Neural cell (in vitro differentiated cells): ENCODE measurements around the gene GTPBP6. TPM values are rescaled to one million over a fixed set of nuclear protein-coding genes. Genes with fewer than 3 reads are reported as not detected.

Experiments used
- H2AFZ ChIP-seq: fragments of 200-600, 300-800 bp; sonication (generic), shearing (Covaris generic); 2 replicates; pipeline ENCODE4 v1.6.0; 2014; ENCODE audit warnings: low read depth, mild to moderate bottlenecking, antibody characterized with exemption, low read length, moderate library complexity
- H3F3A ChIP-seq: fragments of 200-600 bp; shearing (Covaris generic); 2 replicates; pipeline ENCODE4 v1.6.1; 2016; ENCODE audit warnings: mild to moderate bottlenecking, moderate library complexity, mixed read lengths, antibody characterized with exemption, low read length; ENCODE audit not compliant: insufficient read depth, poor library complexity, severe bottlenecking
- H3K27ac ChIP-seq: fragments of 200-600, 300-800 bp; sonication (generic), shearing (Covaris generic); 2 replicates; pipeline ENCODE4 v1.5.1; 2014; ENCODE audit warnings: mild to moderate bottlenecking, low read length, moderate library complexity
- H3K27me3 ChIP-seq: fragments of 300-800, 200-600 bp; sonication (generic), shearing (Covaris generic); 2 replicates; pipeline ENCODE4 v1.6.0; 2014; ENCODE audit warnings: mild to moderate bottlenecking, low read depth, low read length, moderate library complexity; ENCODE audit not compliant: insufficient read depth
- H3K36me3 ChIP-seq: fragments of 300-800, 200-600 bp; sonication (generic), shearing (Covaris generic); 2 replicates; pipeline ENCODE4 v1.5.1; 2014; ENCODE audit warnings: mild to moderate bottlenecking, antibody characterized with exemption, low read length, moderate library complexity; ENCODE audit not compliant: insufficient read depth
- H3K4me2 ChIP-seq: fragments of 300-800, 200-600 bp; sonication (generic), shearing (Covaris generic); 2 replicates; pipeline ENCODE4 v1.6.0; 2014; ENCODE audit warnings: mild to moderate bottlenecking, low read length
- H3K4me3 ChIP-seq: fragments of 300-800, 200-600 bp; sonication (generic), shearing (Covaris generic); 2 replicates; pipeline ENCODE4 v1.5.1; 2014; ENCODE audit warnings: mild to moderate bottlenecking, low read length, moderate library complexity
- H3K79me2 ChIP-seq: fragments of 200-600 bp; shearing (Covaris generic); replicated peaks from 2 replicates; pipeline ENCODE4 v1.6.0; 2014; ENCODE audit warnings: mild to moderate bottlenecking, low read length, moderate library complexity; ENCODE audit not compliant: insufficient read depth
- H3K9ac ChIP-seq: fragments of 300-800, 200-600 bp; sonication (generic), shearing (Covaris generic); 2 replicates; pipeline ENCODE4 v1.6.1; 2016; ENCODE audit warnings: mild to moderate bottlenecking, low read length, mixed read lengths
- H3K9me2 ChIP-seq: fragments of 200-600 bp; shearing (Covaris generic); 2 replicates; pipeline ENCODE4 v1.6.1; 2016; ENCODE audit warnings: mild to moderate bottlenecking, low read length, mixed read lengths; ENCODE audit not compliant: insufficient read depth
- H3K9me3 ChIP-seq: fragments of 200-600, 300-800 bp; sonication (generic), shearing (Covaris generic); 2 replicates; pipeline ENCODE4 v1.6.1; 2016; ENCODE audit warnings: mild to moderate bottlenecking, mixed run types, low read length, moderate library complexity, mixed read lengths
- H4K20me1 ChIP-seq: fragments of 200-600 bp; shearing (Covaris generic); 2 replicates; pipeline ENCODE4 v1.6.1; 2016; ENCODE audit warnings: mild to moderate bottlenecking, mixed run types; ENCODE audit not compliant: insufficient read depth
- CTCF ChIP-seq: fragments of 450-650 bp; IDR thresholded peaks from 2 replicates; pipeline ENCODE4 v1.5.1; 2014; ENCODE audit warnings: antibody characterized with exemption, mild to moderate bottlenecking, moderate library complexity; ENCODE audit not compliant: poor library complexity, severe bottlenecking
- EP300 ChIP-seq: fragments of 450-650 bp; conservative IDR thresholded peaks from 2 replicates; pipeline ENCODE4 v1.6.1; 2014; ENCODE audit warnings: antibody characterized with exemption, mild to moderate bottlenecking, moderate library complexity; ENCODE audit not compliant: poor library complexity, severe bottlenecking
- EZH2 ChIP-seq: fragments of 200-600, 300-800 bp; shearing (Covaris generic), sonication (generic); IDR thresholded peaks from 2 replicates; pipeline ENCODE4 v1.6.1; 2014; ENCODE audit warnings: antibody characterized with exemption, low read length, borderline replicate concordance, mild to moderate bottlenecking; ENCODE audit not compliant: insufficient read depth, poor library complexity, severe bottlenecking
- MXI1 ChIP-seq: fragments of 450-650 bp; conservative IDR thresholded peaks from 2 replicates; pipeline ENCODE4 v1.6.1; 2014; ENCODE audit warnings: antibody characterized with exemption, mild to moderate bottlenecking; ENCODE audit not compliant: poor library complexity, severe bottlenecking
- POLR2AphosphoS5 ChIP-seq: IDR thresholded peaks from 2 replicates; pipeline ENCODE4 v1.6.1; 2012
- RAD21 ChIP-seq: fragments of 450-650 bp; conservative IDR thresholded peaks from 2 replicates; pipeline ENCODE4 v1.6.1; 2014; ENCODE audit warnings: antibody characterized with exemption, mild to moderate bottlenecking, moderate library complexity
- REST ChIP-seq: IDR thresholded peaks from 2 replicates; pipeline ENCODE4 v1.6.1; 2012; ENCODE audit warnings: borderline replicate concordance
- SMC3 ChIP-seq: fragments of 450-650 bp; conservative IDR thresholded peaks from 2 replicates; pipeline ENCODE4 v1.6.1; 2014; ENCODE audit warnings: antibody characterized with exemption, mild to moderate bottlenecking, moderate library complexity; ENCODE audit not compliant: poor library complexity
- TAF1 ChIP-seq: IDR thresholded peaks from 2 replicates; pipeline ENCODE4 v1.6.1; 2012; ENCODE audit warnings: low read depth
- polyA plus RNA-seq: library from polyadenylated mRNA; depleted of rRNA; stranded (reverse); fragments of >200 nt; gene quantifications from 2 replicates; pipeline ENCODE4 v1.2.3, GENCODE V29; 2014

GTPBP6 gene
- polyA plus RNA-seq, 1 donor from 2014 or later = 23.6 TPM

- Histone ChIP-seq H2AFZ (no peak overlapping the region), H3K9me3 (peaks cover 17% of the 10 kb centered on the region), H3K36me3 (peaks cover 13% of the 10 kb centered on the region), H3K79me2 (no peaks in the 10 kb centered on the region), H3F3A (no peaks in the 10 kb centered on the region), H3K9me2 (no peaks in the 10 kb centered on the region), H3K9ac (no peak overlapping the region), H3K4me2 (no peak overlapping the region), H3K27ac (no peak overlapping the region), H3K4me3 (no peak overlapping the region), H4K20me1 (no peaks in the 10 kb centered on the region), H3K27me3 (no peaks in the 10 kb centered on the region)
- no peak for TF ChIP-seq CTCF
- no peak for TF ChIP-seq REST
These were observed 42.9 kb upstream of the GTPBP6 start for GRCh38 chrX:361231-362145.

- Histone ChIP-seq H3K4me2 (no peak overlapping the region), H3K9me2 (no peaks in the 10 kb centered on the region), H3K4me3 (no peak overlapping the region), H3K9me3 (peaks cover 17% of the 10 kb centered on the region), H3K36me3 (peaks cover 13% of the 10 kb centered on the region), H3F3A (no peaks in the 10 kb centered on the region), H3K27me3 (no peaks in the 10 kb centered on the region), H2AFZ (no peak overlapping the region), H4K20me1 (no peaks in the 10 kb centered on the region), H3K27ac (no peak overlapping the region), H3K9ac (no peak overlapping the region), H3K79me2 (no peaks in the 10 kb centered on the region)
- TF ChIP-seq SMC3 = no peak
- TF ChIP-seq RAD21 = no peak
- no peak for TF ChIP-seq CTCF
- no peak for TF ChIP-seq POLR2AphosphoS5
- TF ChIP-seq REST = no peak
- no peak for TF ChIP-seq TAF1
- no peak for TF ChIP-seq EP300
- TF ChIP-seq MXI1 = no peak
- TF ChIP-seq EZH2 = no peak
These were observed 42.0 kb upstream of the GTPBP6 start for GRCh38 chrX:360496-361150.
